GM12878 (cell line): Measurements from ENCODE around the gene WDR86.

Experiments
- ATF3 ChIP-seq: IDR thresholded peaks from 2 replicates; pipeline ENCODE4 v1.6.1; 2011; ENCODE audit warnings: low read depth, mild to moderate bottlenecking, low read length, moderate library complexity, borderline replicate concordance; ENCODE audit errors: extremely low read depth
- ATF7 ChIP-seq: fragments of 450-650 bp; IDR thresholded peaks from 2 replicates; pipeline ENCODE4 v1.6.1; 2016; ENCODE audit warnings: low read depth, mild to moderate bottlenecking
- CTCF ChIP-seq, 3 experiments: IDR thresholded peaks in 2 of 3; conservative IDR thresholded peaks in 1 of 3; 2 replicates each; pipeline ENCODE4 v1.5.1; 2011; ENCODE audit warnings: low read depth in 3 of 3, low read length in 3 of 3, mild to moderate bottlenecking in 3 of 3, control low read depth in 2 of 3, moderate library complexity in 2 of 3, inconsistent platforms in 1 of 3, mixed read lengths in 1 of 3; ENCODE audit not compliant: control insufficient read depth in 2 of 3, insufficient read depth in 1 of 3; ENCODE audit errors: extremely low read depth in 1 of 3
- EZH2 ChIP-seq: IDR thresholded peaks from 2 replicates; pipeline ENCODE4 v1.6.1; 2012; ENCODE audit warnings: low read depth, mild to moderate bottlenecking, control low read depth, inconsistent platforms, low read length, borderline replicate concordance; ENCODE audit not compliant: control insufficient read depth
- GABPA ChIP-seq: IDR thresholded peaks from 2 replicates; pipeline ENCODE4 v1.6.1; 2014; ENCODE audit warnings: antibody characterized with exemption, low read depth, mild to moderate bottlenecking, inconsistent platforms
- HSF1 ChIP-seq: fragments of 150-350 bp; IDR thresholded peaks from 2 replicates; pipeline ENCODE4 v1.6.1; 2014; ENCODE audit warnings: mild to moderate bottlenecking, low read depth, low read length
- MXI1 ChIP-seq: fragments of 150-350 bp; IDR thresholded peaks from 2 replicates; pipeline ENCODE4 v1.6.1; 2011; ENCODE audit warnings: low read depth, mild to moderate bottlenecking, inconsistent platforms, low read length, improper control_type of control experiment
- PKNOX1 ChIP-seq: fragments of 450-650 bp; IDR thresholded peaks from 2 replicates; pipeline ENCODE4 v1.6.1; 2016; ENCODE audit warnings: mild to moderate bottlenecking
- POLR2A ChIP-seq: IDR thresholded peaks from 2 replicates; pipeline ENCODE4 v1.6.1; 2011; ENCODE audit warnings: low read depth, mild to moderate bottlenecking, low read length
- SP1 ChIP-seq: IDR thresholded peaks from one replicate; pipeline ENCODE4 v1.6.1; 2011; ENCODE audit warnings: low read depth, low read length
- YY1 ChIP-seq: IDR thresholded peaks from 2 replicates; pipeline ENCODE4 v1.6.1; 2011; ENCODE audit warnings: low read depth, mild to moderate bottlenecking, low read length
- ZBTB40 ChIP-seq: fragments of 450-650 bp; IDR thresholded peaks from 2 replicates; pipeline ENCODE4 v1.6.1; 2016; ENCODE audit warnings: mild to moderate bottlenecking, moderate library complexity, borderline replicate concordance
- TF ChIP-seq, protein P1 (sequence below): IDR thresholded peaks from 2 replicates; pipeline ENCODE4 v1.6.1; 2011; ENCODE audit warnings: low read depth, low read length, improper control_type of control experiment, borderline replicate concordance

DNA sequence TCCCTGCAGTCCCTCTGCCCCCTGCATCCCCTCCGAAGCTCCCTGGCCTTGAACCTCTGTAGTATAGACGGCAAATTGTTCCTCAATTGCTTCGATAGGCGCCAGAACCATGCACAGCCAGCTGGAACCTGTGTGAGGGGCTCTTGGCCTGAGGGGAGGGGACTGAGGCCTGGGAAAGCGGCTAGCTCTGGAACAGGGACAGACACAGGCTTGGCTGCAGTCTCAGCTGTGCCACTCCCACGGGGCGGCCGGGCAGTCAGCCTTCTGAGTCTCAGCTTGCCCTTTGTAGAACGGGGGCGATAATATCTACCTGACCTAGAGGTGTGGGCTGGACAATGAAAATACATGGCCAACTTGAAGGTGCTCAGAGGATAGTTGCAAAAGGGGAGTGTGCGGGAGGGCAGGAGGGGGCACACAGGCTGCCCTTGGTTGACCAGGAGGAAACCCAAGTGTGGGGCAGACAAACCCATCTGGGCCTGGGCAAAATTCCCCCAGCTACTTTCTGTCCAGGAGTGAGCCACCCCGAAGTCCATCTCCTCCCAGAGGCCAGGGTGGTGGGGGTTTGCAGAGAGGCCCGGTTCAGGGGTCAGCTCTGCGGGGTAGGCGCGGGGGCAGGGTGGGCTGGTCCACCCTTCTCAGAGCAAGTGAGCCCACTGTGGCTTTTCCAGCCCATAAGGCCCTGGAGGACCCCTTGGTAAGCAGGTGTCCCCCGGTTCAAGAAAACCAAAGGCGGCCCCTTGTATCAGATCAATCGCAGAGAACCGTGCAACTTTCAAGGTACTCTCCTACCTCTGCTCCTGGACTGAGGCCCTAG is 25.5 kb upstream of the WDR86 start:
- TF ChIP-seq EZH2 (no peak), CTCF (IDR thresholded peaks at IDR 0.05 in 2 of 3, conservative IDR thresholded peaks at IDR 0.05 in 1 of 3; ENCODE audit: control insufficient read depth in 2 of 3, extremely low read depth in 1 of 3, insufficient read depth in 1 of 3, low read depth in 3 of 3, low read length in 3 of 3) (no peak), GABPA (no peak), PKNOX1 (no peak), ZBTB40 (no peak), POLR2A (no peak), MXI1 (no peak), SP1 (no peak), ATF7 (no peak), HSF1 (no peak), YY1 (no peak), ATF3 (no peak)
- TF ChIP-seq, protein P1, sequence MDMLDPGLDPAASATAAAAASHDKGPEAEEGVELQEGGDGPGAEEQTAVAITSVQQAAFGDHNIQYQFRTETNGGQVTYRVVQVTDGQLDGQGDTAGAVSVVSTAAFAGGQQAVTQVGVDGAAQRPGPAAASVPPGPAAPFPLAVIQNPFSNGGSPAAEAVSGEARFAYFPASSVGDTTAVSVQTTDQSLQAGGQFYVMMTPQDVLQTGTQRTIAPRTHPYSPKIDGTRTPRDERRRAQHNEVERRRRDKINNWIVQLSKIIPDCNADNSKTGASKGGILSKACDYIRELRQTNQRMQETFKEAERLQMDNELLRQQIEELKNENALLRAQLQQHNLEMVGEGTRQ: no peak
